Mucosa of descending colon (tissue), 3 donors: ENCODE data around the gene EPS8. TPM values are rescaled to one million over a fixed set of nuclear protein-coding genes. Genes with fewer than 3 reads are reported as not detected.

Experiments used
- ATAC-seq: fragments of 200-7000 bp; cut with Tn5 transposase; one replicate; pipeline ENCODE4 v1.9.1; 2020; ENCODE audit warnings: mild to moderate bottlenecking, moderate library complexity
- DNase-seq, 3 donors: peaks; one replicate each; pipeline ENCODE4 v3.0.0-alpha.2; 2020
- H3K36me3 ChIP-seq: fragments of 200-600 bp; one replicate; pipeline ENCODE4 v1.8.0; 2021; ENCODE audit warnings: low read depth, mild to moderate bottlenecking
- H3K4me1 ChIP-seq: fragments of 200-600 bp; one replicate; pipeline ENCODE4 v1.8.0; 2021; ENCODE audit warnings: low read depth, mild to moderate bottlenecking
- H3K4me3 ChIP-seq: fragments of 200-600 bp; one replicate; pipeline ENCODE4 v1.8.0; 2021; ENCODE audit warnings: mild to moderate bottlenecking
- H3K9me3 ChIP-seq: fragments of 200-600 bp; one replicate; pipeline ENCODE4 v1.8.0; 2021; ENCODE audit warnings: mild to moderate bottlenecking
- intact Hi-C, 2 donors: fragments of 100-400 bp; cut with DNase I in 1 of 2; cut with micrococcal nuclease in 1 of 2; formaldehyde crosslinking; loops; one replicate each; pipeline versions ENCODE4 v1.11.0 to v1.11.1; 2022; cut with DNase I, micrococcal nuclease
- total RNA-seq, 3 donors: library from RNA; stranded (reverse); fragmentation: NEBNext Ultra II Directional in 2 of 3; extraction: Animal tissue kit (Norgen Biotek cat#: 25700) in 2 of 3; gene quantifications; one replicate each; pipeline versions ENCODE4 v1.2.1 to v1.2.4, GENCODE V29; 2021 to 2023
- TF ChIP-seq, protein P1 (sequence below): fragments of 200-600 bp; IDR thresholded peaks from one replicate; pipeline ENCODE4 v1.8.0; 2022; ENCODE audit warnings: antibody characterized with exemption, mild to moderate bottlenecking
- donor health status: DM: no; HTN: no; CAD: no; lungs with moderate emphysema.
- donor health status: DM: no; HTN: no; CAD: no.
- donor health status: DM: no; HTN: yes; CAD: no.

EPS8 gene
- total RNA-seq, 3 donors from 2014 or later = 100 to 204 (median 135) TPM

DNA sequence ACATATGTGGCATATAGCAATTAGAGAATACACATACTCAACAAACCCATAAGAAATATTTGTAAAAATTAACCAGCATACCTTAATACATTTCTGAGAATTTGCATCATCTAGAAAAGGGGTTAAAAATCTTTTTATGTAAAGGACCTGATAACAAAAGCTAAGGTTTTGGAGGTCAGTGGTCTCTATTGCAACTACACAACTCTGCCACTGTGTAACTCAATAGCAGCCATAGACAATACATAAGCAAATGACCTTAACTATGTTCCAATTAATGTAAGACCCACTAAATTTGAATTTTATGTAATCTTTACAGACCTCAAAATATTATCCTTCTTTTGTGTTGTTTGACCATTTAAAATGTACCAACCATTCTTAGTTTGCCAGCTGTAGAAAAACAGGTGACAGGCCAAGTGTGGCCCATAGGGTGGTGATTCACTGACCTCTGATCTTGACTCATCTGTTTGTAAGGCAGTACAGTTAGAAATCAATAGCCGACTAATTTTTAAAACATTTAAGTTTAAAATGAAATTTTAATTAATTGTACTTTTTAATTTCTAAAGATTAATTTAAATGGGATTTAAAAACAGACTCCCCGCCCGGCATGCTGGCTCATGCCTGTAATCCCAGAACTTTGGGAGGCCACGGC is 7.4 kb upstream of the EPS8 start:
- ATAC-seq (no peak), DNase-seq (no peak)
- TF ChIP-seq, protein P1, sequence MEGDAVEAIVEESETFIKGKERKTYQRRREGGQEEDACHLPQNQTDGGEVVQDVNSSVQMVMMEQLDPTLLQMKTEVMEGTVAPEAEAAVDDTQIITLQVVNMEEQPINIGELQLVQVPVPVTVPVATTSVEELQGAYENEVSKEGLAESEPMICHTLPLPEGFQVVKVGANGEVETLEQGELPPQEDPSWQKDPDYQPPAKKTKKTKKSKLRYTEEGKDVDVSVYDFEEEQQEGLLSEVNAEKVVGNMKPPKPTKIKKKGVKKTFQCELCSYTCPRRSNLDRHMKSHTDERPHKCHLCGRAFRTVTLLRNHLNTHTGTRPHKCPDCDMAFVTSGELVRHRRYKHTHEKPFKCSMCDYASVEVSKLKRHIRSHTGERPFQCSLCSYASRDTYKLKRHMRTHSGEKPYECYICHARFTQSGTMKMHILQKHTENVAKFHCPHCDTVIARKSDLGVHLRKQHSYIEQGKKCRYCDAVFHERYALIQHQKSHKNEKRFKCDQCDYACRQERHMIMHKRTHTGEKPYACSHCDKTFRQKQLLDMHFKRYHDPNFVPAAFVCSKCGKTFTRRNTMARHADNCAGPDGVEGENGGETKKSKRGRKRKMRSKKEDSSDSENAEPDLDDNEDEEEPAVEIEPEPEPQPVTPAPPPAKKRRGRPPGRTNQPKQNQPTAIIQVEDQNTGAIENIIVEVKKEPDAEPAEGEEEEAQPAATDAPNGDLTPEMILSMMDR = no peak
- Histone ChIP-seq H3K4me1 (no peaks in the 10 kb centered on the region), H3K36me3 (no peaks in the 10 kb centered on the region), H3K4me3 (no peak overlapping the region), H3K9me3 (no peaks in the 10 kb centered on the region)
- intact Hi-C loops = no loop called here

DNA sequence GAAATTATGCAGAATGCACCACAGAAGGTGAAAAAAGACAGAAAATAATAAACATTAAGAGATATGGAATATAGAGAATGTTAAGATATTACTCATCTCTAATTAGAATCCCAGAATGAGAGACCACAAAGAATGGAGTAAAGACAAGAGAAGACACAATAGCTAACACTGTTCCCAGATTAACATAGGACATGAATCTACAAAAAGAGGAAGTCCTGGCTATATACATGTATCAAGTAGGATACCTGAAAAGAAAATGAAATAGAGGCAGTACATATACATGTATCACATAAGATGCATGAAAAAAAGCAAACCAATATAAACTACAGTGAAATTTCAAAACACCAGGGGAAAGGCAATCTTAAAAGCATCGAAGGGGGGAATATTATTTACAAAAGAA is 5.6 kb upstream of the EPS8 start:
- Histone ChIP-seq H3K4me1 (no peaks in the 10 kb centered on the region), H3K36me3 (no peaks in the 10 kb centered on the region), H3K4me3 (no peak overlapping the region), H3K9me3 (no peaks in the 10 kb centered on the region)
- no peak for ATAC-seq
- intact Hi-C loops = no loop called here
- TF ChIP-seq, protein P1 = no peak
- DNase-seq = no peak

DNA sequence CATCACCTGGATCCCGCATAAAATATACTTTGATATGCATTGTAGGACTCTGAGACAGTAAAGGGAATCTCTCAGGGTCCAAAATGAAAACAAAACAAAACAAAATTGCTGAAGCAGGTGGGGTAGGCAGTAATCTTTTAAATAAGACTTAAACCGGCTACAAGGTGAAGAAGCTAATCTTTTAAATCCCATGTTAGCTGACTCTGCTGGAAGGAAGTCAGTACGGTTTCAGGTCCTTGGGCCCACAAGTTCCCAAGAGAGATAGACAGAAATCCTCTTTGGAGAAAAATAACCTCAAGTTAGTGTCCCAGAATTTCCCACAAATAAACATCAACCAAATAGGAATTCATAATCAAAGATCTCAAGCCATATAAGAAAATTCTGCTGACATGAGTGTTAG is 5.0 kb upstream of the EPS8 start:
- TF ChIP-seq, protein P1 = no peak
- intact Hi-C loops = no loop called here
- H3K9me3 ChIP-seq = no peaks in the 10 kb centered on the region
- DNase-seq (no peak), ATAC-seq (no peak)
- no peaks in the 10 kb centered on the region for H3K4me1 ChIP-seq
- no peak overlapping the region for H3K4me3 ChIP-seq
- no peaks in the 10 kb centered on the region for H3K36me3 ChIP-seq

DNA sequence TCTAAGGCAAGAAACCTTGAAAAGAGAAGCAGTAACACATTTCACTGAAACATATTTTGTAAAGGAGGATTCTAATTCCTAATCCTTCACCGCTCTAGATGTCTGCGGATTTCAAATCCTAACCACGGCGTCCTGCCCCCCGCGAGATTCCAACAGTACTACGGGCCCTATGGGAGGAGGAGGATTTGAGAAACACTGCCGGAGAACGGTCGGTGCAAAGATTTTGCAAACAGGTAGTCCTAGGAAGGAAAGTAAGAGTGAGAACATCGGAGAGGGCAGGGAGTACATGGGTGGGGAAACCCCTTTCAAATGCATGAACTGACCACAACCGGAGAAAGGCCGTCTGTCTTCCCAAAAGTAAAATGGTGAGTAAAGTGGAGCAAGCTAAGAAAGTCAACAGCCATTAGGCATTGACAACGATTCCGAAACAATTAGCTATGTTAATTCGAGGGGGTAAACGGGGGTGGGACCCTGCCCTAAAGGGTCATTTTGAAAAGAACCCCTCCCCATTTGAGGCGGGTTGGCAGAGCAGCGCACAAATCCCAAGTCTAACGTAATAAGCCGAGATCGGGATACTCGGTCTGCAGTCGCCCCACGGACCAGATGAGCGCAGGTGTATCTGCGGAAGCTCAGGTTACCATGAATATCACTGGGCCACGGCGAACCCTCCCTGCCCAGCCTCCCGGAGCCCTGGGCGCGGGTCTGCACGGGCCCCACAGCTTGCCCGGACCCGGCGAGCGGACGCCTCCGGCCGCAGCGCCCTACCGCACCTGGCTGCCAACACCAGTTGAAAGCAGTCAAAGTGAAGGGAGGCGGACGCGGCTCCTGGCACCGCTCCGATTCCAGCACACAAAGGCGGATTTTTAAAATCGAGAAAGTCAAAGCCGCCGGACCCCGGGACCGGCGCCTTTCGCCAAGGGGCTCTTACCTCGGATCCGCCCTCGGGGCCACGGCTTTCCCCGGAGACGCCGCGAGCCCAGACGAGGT is 662 bp downstream of the EPS8 start:
- Histone ChIP-seq H3K9me3 (no peaks in the 10 kb centered on the region), H3K4me1 (no peaks in the 10 kb centered on the region), H3K4me3 (peak overlapping the region; percentile 73), H3K36me3 (no peaks in the 10 kb centered on the region)
- TF ChIP-seq, protein P1 = no peak
- peak in 2 of 3 donors; percentile 60 to 64 for DNase-seq
- peak; percentile 52 for ATAC-seq
- intact Hi-C loops = no loop called here

DNA sequence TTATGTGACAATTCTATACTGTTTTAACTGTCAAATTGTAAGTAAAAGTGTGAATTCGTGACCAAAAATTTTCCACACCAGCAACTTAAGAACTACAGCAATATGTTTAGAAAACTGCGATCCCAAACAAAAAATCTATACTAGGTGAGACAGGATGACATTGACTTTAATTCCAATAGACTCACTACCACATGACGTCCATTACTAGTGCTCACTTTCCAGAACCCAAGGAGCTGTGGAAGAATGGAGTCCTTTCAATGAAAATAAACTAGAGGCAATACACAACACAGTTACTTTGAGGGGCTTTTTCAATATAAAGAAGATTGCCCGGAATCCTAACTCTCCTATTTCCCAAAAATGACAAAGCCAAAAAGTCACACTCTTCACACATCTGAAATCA is 1.4 kb downstream of the EPS8 start:
- peaks cover 6% of the 10 kb centered on the region for H3K4me1 ChIP-seq
- DNase-seq = no peak

More for the DNA sequence above, 1.4 kb downstream of the EPS8 start:
- Histone ChIP-seq H3K36me3 (no peaks in the 10 kb centered on the region), H3K4me3 (no peak overlapping the region), H3K9me3 (no peaks in the 10 kb centered on the region)
- TF ChIP-seq, protein P1 = no peak
- intact Hi-C loops = no loop called here
- no peak for ATAC-seq
